ENCODE results near the gene MKRN2OS. TPM values are rescaled to one million over a fixed set of nuclear protein-coding genes. Genes with fewer than 3 reads are reported as not detected.
A peak's percentile ranks its signal among the peaks of the same experiment; 100 is the strongest.

Gene MKRN2OS, protein sequence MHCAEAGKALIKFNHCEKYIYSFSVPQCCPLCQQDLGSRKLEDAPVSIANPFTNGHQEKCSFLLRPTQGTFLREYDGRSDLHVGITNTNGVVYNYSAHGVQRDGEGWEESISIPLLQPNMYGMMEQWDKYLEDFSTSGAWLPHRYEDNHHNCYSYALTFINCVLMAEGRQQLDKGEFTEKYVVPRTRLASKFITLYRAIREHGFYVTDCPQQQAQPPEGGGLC
- total RNA-seq (not detected), total RNA-seq (0 to 0.10 (median 0) reads per million in 172 experiments)
- polyA plus RNA-seq (2013, experiment 1 of 2), result 0.37 TPM
- polyA plus RNA-seq (2013, experiment 2 of 2), result 0.67 TPM

DNA sequence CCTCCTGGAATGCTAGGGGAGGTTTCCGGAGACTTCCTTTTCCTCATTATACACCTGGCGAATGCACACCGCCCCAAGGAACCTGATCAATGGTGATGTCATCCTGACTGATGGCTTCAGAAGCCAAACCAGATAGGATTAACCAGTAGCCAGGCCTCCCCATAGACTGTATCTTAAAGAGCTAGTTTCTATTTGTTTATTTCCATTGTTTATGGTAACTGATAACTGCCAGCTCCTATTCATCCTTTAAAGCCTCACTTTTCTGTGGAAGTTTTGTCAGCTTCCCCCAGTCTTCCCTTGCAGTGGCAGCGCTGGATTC, at the start of gene MKRN2OS:
MKRN2OS (minus strand) TSS at position 27 of the 319 bp plus-strand sequence. CDS start 35 bp downstream, outside the sequence.
- H3K4me1 ChIP-seq (ENCODE audit: insufficient read depth, low read length), result no peaks in the 10 kb centered on the region
- intact Hi-C loops (cut with DNase I, micrococcal nuclease), result no loop called here

DNA sequence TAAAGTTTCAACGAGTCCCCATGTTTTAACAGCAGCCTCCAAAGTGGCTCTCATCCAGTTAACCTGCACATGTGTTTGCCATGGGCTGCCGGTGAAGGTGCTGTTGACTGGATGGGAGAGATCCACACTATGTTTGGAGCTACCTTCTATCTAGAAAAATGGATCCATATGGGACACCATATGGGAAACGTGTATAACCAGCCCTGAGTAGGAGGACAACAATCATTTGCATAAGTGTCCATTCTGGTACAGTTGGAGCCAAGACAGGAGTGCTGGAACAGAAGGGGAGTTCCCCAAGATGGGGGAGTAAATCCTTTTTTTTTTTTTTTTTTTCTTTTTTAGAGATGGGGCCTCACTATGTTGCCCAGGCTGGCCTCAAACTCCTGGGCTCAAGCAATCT, 48.2 kb upstream of the MKRN2OS start:
- no peaks in the 10 kb centered on the region for H3K9me3 Mint-ChIP-seq
- H3K4me1 Mint-ChIP-seq (ENCODE audit: low read depth), result no peaks in the 10 kb centered on the region
- Histone ChIP-seq H3K27ac (ENCODE audit: low read depth in 1 of 2, low read length in 2 of 2) (no peak overlapping the region), H3K36me3 (ENCODE audit: insufficient read depth, low read length) (peaks cover 85% of the 10 kb centered on the region), H3K4me1 (ENCODE audit: insufficient read depth, low read length) (no peaks in the 10 kb centered on the region), H3K27me3 (ENCODE audit: control insufficient read depth in 1 of 2, insufficient read depth in 2 of 2, low read length in 2 of 2) (no peaks in the 10 kb centered on the region), H3K9me3 (ENCODE audit: control insufficient read depth in 1 of 2, insufficient read depth in 1 of 2, low read length in 2 of 2) (no peaks in the 10 kb centered on the region), H3K4me3 (ENCODE audit: low read length) (no peak overlapping the region)
- ATAC-seq (ENCODE audit: poor library complexity) (no peak), DNase-seq (no peak)
- CTCF ChIA-PET, result no interaction called here
- peaks cover 84% of the 10 kb centered on the region for H3K36me3 Mint-ChIP-seq (ENCODE audit: low read depth)
- intact Hi-C loops (cut with DNase I, micrococcal nuclease), result no loop called here
- TF ChIP-seq, protein P1, sequence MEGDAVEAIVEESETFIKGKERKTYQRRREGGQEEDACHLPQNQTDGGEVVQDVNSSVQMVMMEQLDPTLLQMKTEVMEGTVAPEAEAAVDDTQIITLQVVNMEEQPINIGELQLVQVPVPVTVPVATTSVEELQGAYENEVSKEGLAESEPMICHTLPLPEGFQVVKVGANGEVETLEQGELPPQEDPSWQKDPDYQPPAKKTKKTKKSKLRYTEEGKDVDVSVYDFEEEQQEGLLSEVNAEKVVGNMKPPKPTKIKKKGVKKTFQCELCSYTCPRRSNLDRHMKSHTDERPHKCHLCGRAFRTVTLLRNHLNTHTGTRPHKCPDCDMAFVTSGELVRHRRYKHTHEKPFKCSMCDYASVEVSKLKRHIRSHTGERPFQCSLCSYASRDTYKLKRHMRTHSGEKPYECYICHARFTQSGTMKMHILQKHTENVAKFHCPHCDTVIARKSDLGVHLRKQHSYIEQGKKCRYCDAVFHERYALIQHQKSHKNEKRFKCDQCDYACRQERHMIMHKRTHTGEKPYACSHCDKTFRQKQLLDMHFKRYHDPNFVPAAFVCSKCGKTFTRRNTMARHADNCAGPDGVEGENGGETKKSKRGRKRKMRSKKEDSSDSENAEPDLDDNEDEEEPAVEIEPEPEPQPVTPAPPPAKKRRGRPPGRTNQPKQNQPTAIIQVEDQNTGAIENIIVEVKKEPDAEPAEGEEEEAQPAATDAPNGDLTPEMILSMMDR (IDR thresholded peaks at IDR 0.05), result no peak
- H3K4me3 Mint-ChIP-seq, result no peak overlapping the region
- no peaks in the 10 kb centered on the region for H3K27me3 Mint-ChIP-seq
- peak overlapping the region; percentile 58 for H3K27ac Mint-ChIP-seq
- POLR2A ChIA-PET, result no interaction called here

More for the DNA sequence above, at the start of gene MKRN2OS:
- no peak within 1 kb of the TSS for H3K4me3 ChIP-seq (ENCODE audit: low read length)
- ChIA-PET CTCF (no interaction called here), POLR2A (no interaction called here)
- H3K36me3 Mint-ChIP-seq (ENCODE audit: low read depth), result no peaks in the 10 kb centered on the region
- no peak for DNase-seq
- no peaks in the 10 kb centered on the region for H3K9me3 Mint-ChIP-seq
- no peak for ATAC-seq (ENCODE audit: poor library complexity)
- no peaks in the 10 kb centered on the region for H3K9me3 ChIP-seq (ENCODE audit: control insufficient read depth in 1 of 2, insufficient read depth in 1 of 2, low read length in 2 of 2)
- peaks cover 7% of the 10 kb centered on the region for H3K27me3 Mint-ChIP-seq
- H3K27ac ChIP-seq (ENCODE audit: low read depth in 1 of 2, low read length in 2 of 2), result no peak within 1 kb of the TSS
- no peaks in the 10 kb centered on the region for H3K4me1 Mint-ChIP-seq (ENCODE audit: low read depth)
- TF ChIP-seq, protein P1 (IDR thresholded peaks at IDR 0.05), result no peak
- no peaks in the 10 kb centered on the region for H3K36me3 ChIP-seq (ENCODE audit: insufficient read depth, low read length)
- H3K27ac Mint-ChIP-seq, result no peak within 1 kb of the TSS
- H3K27me3 ChIP-seq (ENCODE audit: control insufficient read depth in 1 of 2, insufficient read depth in 2 of 2, low read length in 2 of 2), result no peaks in the 10 kb centered on the region
- H3K4me3 Mint-ChIP-seq, result no peak within 1 kb of the TSS

DNA sequence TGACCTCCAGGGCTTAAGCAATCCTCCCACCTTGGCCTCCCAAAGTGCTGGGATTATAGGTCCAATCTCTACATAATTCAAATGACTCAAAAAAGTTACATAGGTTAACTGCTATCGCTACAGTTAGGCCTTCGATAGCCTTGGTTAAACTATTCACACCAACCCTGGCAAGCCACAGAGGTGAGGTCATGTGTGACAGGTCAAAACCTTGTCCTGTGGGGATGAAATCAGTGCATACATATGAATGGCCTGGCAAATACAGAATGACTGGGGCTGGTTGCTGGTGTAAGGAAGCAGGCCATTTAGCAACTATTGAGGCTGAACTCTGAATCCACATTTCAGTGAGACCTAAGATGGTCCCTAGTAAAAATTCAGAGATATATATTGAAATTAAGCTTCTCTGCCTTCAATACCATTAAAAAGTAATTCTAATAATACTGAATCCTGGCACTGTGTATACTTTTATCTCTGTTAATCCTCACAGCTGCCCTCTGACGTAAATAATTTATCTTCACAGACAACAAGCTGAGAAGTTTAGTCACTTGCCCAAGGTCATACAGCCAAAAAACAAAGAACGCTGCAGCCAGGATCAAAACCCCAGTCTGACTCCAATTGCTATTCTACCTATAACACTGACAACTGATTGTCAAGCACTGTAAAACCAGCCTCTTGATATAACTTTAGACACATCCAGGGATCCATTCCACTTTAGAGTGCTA, 46.9 kb upstream of the MKRN2OS start:
- no peaks in the 10 kb centered on the region for H3K27me3 Mint-ChIP-seq
- Histone ChIP-seq H3K36me3 (ENCODE audit: insufficient read depth, low read length) (peaks cover 84% of the 10 kb centered on the region), H3K4me3 (ENCODE audit: low read length) (no peak overlapping the region), H3K4me1 (ENCODE audit: insufficient read depth, low read length) (no peaks in the 10 kb centered on the region), H3K27me3 (ENCODE audit: control insufficient read depth in 1 of 2, insufficient read depth in 2 of 2, low read length in 2 of 2) (no peaks in the 10 kb centered on the region), H3K27ac (ENCODE audit: low read depth in 1 of 2, low read length in 2 of 2) (no peak overlapping the region), H3K9me3 (ENCODE audit: control insufficient read depth in 1 of 2, insufficient read depth in 1 of 2, low read length in 2 of 2) (no peaks in the 10 kb centered on the region)
- no peak overlapping the region for H3K4me3 Mint-ChIP-seq
- DNase-seq (no peak), ATAC-seq (ENCODE audit: poor library complexity) (no peak)
- H3K4me1 Mint-ChIP-seq (ENCODE audit: low read depth), result no peaks in the 10 kb centered on the region
- TF ChIP-seq, protein P1 (IDR thresholded peaks at IDR 0.05), result no peak
- CTCF ChIA-PET, result no interaction called here
- peaks cover 86% of the 10 kb centered on the region for H3K36me3 Mint-ChIP-seq (ENCODE audit: low read depth)
- no peaks in the 10 kb centered on the region for H3K9me3 Mint-ChIP-seq
- H3K27ac Mint-ChIP-seq, result peak overlapping the region; percentile 58
- intact Hi-C loops (cut with DNase I, micrococcal nuclease), result no loop called here
- POLR2A ChIA-PET, result no interaction called here

Data from CD4-positive, alpha-beta T cell (primary cell).